MCF 10A (cell line): ENCODE measurements around the gene DAB1. TPM values are rescaled to one million over a fixed set of nuclear protein-coding genes. Genes with fewer than 3 reads are reported as not detected.
A peak's percentile ranks its signal among the peaks of the same experiment; 100 is the strongest.

Source experiments
- BruUV-seq: library from RNA; stranded (reverse); fragments of 400-500 nt; replicated peaks from 2 replicates; lab custom pipeline; 2021; lab: Mats Ljungman, UMichigan
- CTCF ChIA-PET: fragments of 300-600 bp; sonication (Branson Sonifier 250); formaldehyde crosslinking; extraction: SDS; loops from one replicate; lab custom pipeline; 2021; ENCODE audit warnings: antibody characterized with exemption, inconsistent platforms; lab: Yijun Ruan, JAX
- POLR2A ChIA-PET: fragments of 300-600, 350-650 bp; sonication (Branson Sonifier 250); formaldehyde crosslinking; extraction: SDS; loops from one replicate; lab custom pipeline; 2020; ENCODE audit warnings: antibody characterized with exemption, inconsistent platforms; lab: Yijun Ruan, JAX
- DNase-seq: peaks from one replicate; pipeline ENCODE4 v3.0.0-alpha.2; 2018; ENCODE audit not compliant: unreplicated experiment
- H3K27ac Mint-ChIP-seq: one replicate; pipeline ENCODE4 v1.8.0; 2022; ENCODE audit warnings: mild to moderate bottlenecking, low read depth, mixed read lengths; ENCODE audit not compliant: unreplicated experiment
- H3K27me3 Mint-ChIP-seq: one replicate; pipeline ENCODE4 v1.8.0; 2022; ENCODE audit warnings: mixed read lengths; ENCODE audit not compliant: insufficient read depth, unreplicated experiment
- H3K36me3 Mint-ChIP-seq: one replicate; pipeline ENCODE4 v1.8.0; 2022; ENCODE audit warnings: mild to moderate bottlenecking, moderate library complexity, mixed read lengths; ENCODE audit not compliant: insufficient read depth, unreplicated experiment
- H3K4me1 Mint-ChIP-seq: one replicate; pipeline ENCODE4 v1.8.0; 2022; ENCODE audit warnings: mixed read lengths; ENCODE audit not compliant: insufficient read depth, unreplicated experiment
- H3K4me3 Mint-ChIP-seq: one replicate; pipeline ENCODE4 v1.8.0; 2022; ENCODE audit warnings: mild to moderate bottlenecking, moderate library complexity, mixed read lengths; ENCODE audit not compliant: unreplicated experiment
- H3K9me3 Mint-ChIP-seq: one replicate; pipeline ENCODE4 v1.8.0; 2022; ENCODE audit warnings: mixed read lengths; ENCODE audit not compliant: unreplicated experiment
- CTCF ChIP-seq: fragments of 200-600 bp; IDR thresholded peaks from one replicate; pipeline ENCODE4 v1.8.0; 2022; ENCODE audit warnings: antibody characterized with exemption, mild to moderate bottlenecking; ENCODE audit not compliant: unreplicated experiment
- intact Hi-C: fragments of 100-400 bp; cut with micrococcal nuclease; formaldehyde crosslinking; loops from 2 replicates; pipeline ENCODE4 v1.14.1; 2022
- total RNA-seq: library from RNA; stranded (reverse); gene quantifications from 2 replicates; pipeline ENCODE4 v1.2.3, GENCODE V29; 2022

The DAB1 gene
- total RNA-seq, 1 experiment from 2014 or later: not detected

- H3K4me3 Mint-ChIP-seq: no peak overlapping the region
- no peaks in the 10 kb centered on the region for H3K4me1 Mint-ChIP-seq
- H3K27ac Mint-ChIP-seq: no peak overlapping the region
- no peak for DNase-seq
- H3K27me3 Mint-ChIP-seq: no peaks in the 10 kb centered on the region
- ChIA-PET POLR2A (interaction anchor here (0.7 kb wide), 1 partner anchor 1295 kb away, joined by 3 read pairs; no protein-coding TSS in a partner anchor), CTCF (interaction anchor here (0.6 to 0.7 kb wide), 3 partner anchors 11 to 275 kb away, joined by 3 read pairs; no protein-coding TSS in a partner anchor)
- no peaks in the 10 kb centered on the region for H3K9me3 Mint-ChIP-seq
- BruUV-seq: no TSS peak
- intact Hi-C loops: no loop called here
- no peaks in the 10 kb centered on the region for H3K36me3 Mint-ChIP-seq
- no peak for TF ChIP-seq CTCF
Observed at GRCh38 chr1:57063406-57064125, 360.3 kb downstream of the DAB1 start.

- no peak for TF ChIP-seq CTCF
- no peaks in the 10 kb centered on the region for H3K27me3 Mint-ChIP-seq
- no peaks in the 10 kb centered on the region for H3K36me3 Mint-ChIP-seq
- ChIA-PET CTCF (interaction anchor here (0.7 to 1.2 kb wide), 2 partner anchors 10 to 212 kb away, joined by 3 to 5 read pairs; no protein-coding TSS in a partner anchor), POLR2A (no interaction called here)
- BruUV-seq: no TSS peak
- H3K4me1 Mint-ChIP-seq: no peaks in the 10 kb centered on the region
- intact Hi-C loops: no loop called here
- no peak overlapping the region for H3K27ac Mint-ChIP-seq
- H3K9me3 Mint-ChIP-seq: no peaks in the 10 kb centered on the region
- H3K4me3 Mint-ChIP-seq: no peak overlapping the region
- peak; percentile 16 for DNase-seq
Observed at GRCh38 chr1:57061369-57061768, 362.5 kb downstream of the DAB1 start.

GRCh38 chr1:57060451-57060850 lies 363.4 kb downstream of the DAB1 start:
- H3K27ac Mint-ChIP-seq: no peak overlapping the region
- H3K36me3 Mint-ChIP-seq: no peaks in the 10 kb centered on the region
- no peak overlapping the region for H3K4me3 Mint-ChIP-seq
- intact Hi-C loops: no loop called here
- H3K9me3 Mint-ChIP-seq: no peaks in the 10 kb centered on the region
- POLR2A ChIA-PET: no interaction called here
- BruUV-seq: no TSS peak
- no peak for TF ChIP-seq CTCF
- CTCF ChIA-PET: no interaction called here
- no peaks in the 10 kb centered on the region for H3K4me1 Mint-ChIP-seq
- H3K27me3 Mint-ChIP-seq: no peaks in the 10 kb centered on the region
- DNase-seq: no peak

- no peak for TF ChIP-seq CTCF
- no peaks in the 10 kb centered on the region for H3K9me3 Mint-ChIP-seq
- DNase-seq: no peak
- POLR2A ChIA-PET: no interaction called here
- no peak overlapping the region for H3K4me3 Mint-ChIP-seq
- no peaks in the 10 kb centered on the region for H3K4me1 Mint-ChIP-seq
- H3K27ac Mint-ChIP-seq: no peak overlapping the region
- no peaks in the 10 kb centered on the region for H3K27me3 Mint-ChIP-seq
- no peaks in the 10 kb centered on the region for H3K36me3 Mint-ChIP-seq
- CTCF ChIA-PET: no interaction called here
- intact Hi-C loops: no loop called here
- BruUV-seq: no TSS peak
Observed at GRCh38 chr1:57058652-57059501, 365.0 kb downstream of the DAB1 start.
